Left ventricle myocardium superior (tissue), 1 donor: ENCODE data around the gene ZNF574. TPM values are rescaled to one million over a fixed set of nuclear protein-coding genes. Genes with fewer than 3 reads are reported as not detected.

ENCODE experiments used
- ATAC-seq: fragments of 200-7000 bp; cut with Tn5 transposase; one replicate; pipeline ENCODE4 v1.9.1; 2020; ENCODE audit warnings: mild to moderate bottlenecking, moderate library complexity
- DNase-seq: peaks from one replicate; pipeline ENCODE4 v3.0.0-alpha.2; 2020
- intact Hi-C: fragments of 100-400 bp; cut with micrococcal nuclease; formaldehyde crosslinking; loops from one replicate; pipeline ENCODE4 v1.11.0; 2022
- total RNA-seq: library from RNA; stranded (reverse); fragmentation: NEBNext Ultra II Directional; extraction: Animal tissue kit (Norgen Biotek cat#: 25700); gene quantifications from one replicate; pipeline ENCODE4 v1.2.1, GENCODE V29; 2021
- donor health status: DM: no; HTN: yes; CAD: no; lungs with severe emphysema.

Gene ZNF574
- total RNA-seq, 1 donor from 2014 or later: 10.2 TPM

DNA sequence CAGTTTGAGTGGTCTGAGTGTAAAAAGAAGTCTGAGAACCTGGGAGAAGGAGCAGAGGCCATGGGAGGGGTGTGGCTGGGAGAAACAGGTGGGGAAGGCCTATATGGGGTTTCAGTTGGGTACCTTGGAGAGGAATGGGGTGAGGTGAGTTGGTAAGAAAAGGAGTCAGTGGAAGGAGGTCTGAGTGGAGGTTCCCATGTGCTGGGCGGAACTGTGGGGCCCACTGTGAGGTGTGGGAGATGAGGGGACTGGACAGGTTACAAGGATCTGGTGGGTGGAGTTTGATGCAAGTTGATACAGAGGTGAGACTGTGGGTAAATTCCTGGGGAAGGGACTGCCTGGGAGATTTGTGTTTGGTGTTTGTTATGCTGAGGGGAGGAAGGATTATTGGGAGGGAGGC lies 2.1 kb downstream of the ZNF574 start:
- intact Hi-C loops: no loop called here
- DNase-seq (no peak), ATAC-seq (no peak)

DNA sequence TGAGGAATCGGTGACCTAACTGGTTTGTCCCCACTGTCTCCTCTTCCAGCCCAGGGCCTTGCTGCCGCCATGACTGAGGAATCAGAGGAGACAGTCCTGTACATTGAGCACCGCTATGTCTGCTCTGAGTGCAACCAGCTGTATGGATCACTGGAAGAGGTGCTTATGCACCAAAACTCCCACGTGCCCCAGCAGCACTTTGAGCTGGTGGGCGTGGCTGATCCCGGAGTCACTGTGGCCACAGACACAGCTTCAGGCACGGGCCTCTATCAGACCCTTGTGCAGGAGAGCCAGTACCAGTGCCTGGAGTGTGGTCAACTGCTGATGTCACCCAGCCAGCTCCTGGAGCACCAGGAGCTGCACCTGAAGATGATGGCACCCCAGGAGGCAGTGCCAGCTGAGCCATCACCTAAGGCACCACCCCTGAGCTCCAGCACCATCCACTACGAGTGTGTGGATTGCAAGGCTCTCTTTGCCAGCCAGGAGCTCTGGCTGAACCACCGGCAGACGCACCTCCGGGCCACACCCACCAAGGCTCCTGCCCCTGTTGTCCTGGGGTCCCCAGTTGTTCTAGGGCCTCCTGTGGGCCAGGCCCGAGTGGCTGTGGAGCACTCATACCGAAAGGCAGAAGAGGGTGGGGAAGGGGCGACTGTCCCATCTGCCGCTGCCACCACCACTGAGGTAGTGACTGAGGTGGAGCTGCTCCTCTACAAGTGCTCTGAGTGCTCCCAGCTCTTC lies 2.7 kb downstream of the ZNF574 start:
- no peak for DNase-seq
- ATAC-seq: no peak
- intact Hi-C loops: no loop called here

DNA sequence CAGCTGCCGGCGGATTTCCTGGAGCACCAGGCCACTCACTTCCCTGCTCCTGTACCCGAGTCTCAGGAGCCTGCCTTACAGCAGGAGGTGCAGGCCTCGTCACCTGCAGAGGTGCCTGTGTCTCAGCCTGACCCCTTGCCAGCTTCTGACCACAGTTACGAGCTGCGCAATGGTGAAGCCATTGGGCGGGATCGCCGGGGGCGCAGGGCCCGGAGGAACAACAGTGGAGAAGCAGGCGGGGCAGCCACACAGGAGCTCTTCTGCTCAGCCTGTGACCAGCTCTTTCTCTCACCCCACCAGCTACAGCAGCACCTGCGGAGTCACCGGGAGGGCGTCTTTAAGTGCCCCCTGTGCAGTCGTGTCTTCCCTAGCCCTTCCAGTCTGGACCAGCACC lies 3.3 kb downstream of the ZNF574 start:
- intact Hi-C loops: no loop called here
- ATAC-seq (no peak), DNase-seq (no peak)

DNA sequence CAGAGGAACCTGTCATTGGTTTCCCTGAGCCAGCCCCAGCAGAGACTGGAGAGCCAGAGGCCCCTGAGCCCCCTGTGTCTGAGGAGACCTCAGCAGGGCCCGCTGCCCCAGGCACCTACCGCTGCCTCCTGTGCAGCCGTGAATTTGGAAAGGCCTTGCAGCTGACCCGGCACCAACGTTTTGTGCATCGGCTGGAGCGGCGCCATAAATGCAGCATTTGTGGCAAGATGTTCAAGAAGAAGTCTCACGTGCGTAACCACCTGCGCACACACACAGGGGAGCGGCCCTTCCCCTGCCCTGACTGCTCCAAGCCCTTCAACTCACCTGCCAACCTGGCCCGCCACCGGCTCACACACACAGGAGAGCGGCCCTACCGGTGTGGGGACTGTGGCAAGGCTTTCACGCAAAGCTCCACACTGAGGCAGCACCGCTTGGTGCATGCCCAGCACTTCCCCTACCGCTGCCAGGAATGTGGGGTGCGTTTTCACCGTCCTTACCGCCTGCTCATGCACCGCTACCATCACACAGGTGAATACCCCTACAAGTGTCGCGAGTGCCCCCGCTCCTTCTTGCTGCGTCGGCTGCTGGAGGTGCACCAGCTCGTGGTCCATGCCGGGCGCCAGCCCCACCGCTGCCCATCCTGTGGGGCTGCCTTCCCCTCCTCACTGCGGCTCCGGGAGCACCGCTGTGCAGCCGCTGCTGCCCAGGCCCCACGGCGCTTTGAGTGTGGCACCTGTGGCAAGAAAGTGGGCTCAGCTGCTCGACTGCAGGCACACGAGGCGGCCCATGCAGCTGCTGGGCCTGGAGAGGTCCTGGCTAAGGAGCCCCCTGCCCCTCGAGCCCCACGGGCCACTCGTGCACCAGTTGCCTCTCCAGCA lies 4.2 kb downstream of the ZNF574 start:
- no peak for DNase-seq
- ATAC-seq: no peak
- intact Hi-C loops: no loop called here

DNA sequence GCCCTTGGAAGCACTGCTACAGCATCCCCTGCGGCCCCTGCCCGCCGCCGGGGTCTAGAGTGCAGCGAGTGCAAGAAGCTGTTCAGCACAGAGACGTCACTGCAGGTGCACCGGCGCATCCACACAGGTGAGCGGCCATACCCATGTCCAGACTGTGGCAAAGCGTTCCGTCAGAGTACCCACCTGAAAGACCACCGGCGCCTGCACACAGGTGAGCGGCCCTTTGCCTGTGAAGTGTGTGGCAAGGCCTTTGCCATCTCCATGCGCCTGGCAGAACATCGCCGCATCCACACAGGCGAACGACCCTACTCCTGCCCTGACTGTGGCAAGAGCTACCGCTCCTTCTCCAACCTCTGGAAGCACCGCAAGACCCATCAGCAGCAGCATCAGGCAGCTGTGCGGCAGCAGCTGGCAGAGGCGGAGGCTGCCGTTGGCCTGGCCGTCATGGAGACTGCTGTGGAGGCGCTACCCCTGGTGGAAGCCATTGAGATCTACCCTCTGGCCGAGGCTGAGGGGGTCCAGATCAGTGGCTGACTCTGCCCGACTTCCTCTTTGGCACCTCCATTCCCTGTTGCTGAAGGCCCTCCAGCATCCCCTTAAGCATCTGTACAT lies 4.9 kb downstream of the ZNF574 start:
- DNase-seq (no peak), ATAC-seq (no peak)
- intact Hi-C loops: no loop called here

DNA sequence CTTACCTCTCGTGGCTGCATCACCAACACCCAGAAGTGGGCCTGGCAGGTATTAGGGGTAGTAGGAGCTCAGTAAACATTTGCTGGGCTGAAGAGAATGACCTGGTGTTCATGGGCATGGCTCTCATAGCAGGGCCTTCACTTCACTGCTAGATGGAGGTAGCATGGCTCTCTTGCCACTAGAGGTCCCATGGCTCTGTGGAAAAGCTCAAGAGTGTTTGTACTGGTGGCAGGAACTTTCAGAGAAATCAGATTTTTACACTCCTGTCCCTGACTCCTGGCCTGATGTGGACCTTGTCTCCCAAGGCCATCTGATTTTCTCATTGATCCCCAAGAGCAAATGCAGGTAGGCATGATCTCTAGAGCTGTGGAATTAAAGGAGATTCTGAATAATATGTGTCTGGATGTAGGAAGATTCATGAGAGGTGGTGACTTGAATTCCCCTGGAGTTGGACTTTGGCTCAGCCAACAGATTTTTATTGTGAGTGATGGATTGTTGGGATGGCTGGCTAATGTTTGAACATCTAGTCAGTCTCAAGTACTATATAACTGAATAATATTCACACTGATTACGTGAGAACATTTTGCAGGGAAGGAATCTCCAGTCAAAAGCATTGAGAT lies 5.7 kb downstream of the ZNF574 start:
- intact Hi-C loops: no loop called here
- ATAC-seq: peak; percentile 28
- DNase-seq: no peak

DNA sequence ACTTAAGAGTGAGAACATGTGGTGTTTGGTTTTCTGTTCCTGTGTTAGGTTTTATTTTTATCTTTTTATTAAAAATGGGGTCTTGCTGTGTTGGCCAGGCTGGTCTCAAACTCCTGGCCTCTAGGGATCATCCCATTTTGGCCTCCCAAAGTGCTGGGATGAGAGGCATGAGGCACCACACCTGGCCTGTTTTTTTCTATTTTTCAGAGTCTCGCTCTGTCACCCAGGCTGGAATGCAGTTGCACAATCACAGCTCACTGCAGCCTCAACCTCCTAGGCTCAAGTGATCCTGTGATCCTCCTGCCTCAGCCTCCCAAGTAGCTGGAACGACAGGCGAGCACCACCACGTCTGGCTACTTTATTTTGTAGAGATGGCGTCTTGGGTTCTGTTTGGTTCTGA lies 7.6 kb downstream of the ZNF574 start:
- ATAC-seq (no peak), DNase-seq (no peak)
- intact Hi-C loops: no loop called here

DNA sequence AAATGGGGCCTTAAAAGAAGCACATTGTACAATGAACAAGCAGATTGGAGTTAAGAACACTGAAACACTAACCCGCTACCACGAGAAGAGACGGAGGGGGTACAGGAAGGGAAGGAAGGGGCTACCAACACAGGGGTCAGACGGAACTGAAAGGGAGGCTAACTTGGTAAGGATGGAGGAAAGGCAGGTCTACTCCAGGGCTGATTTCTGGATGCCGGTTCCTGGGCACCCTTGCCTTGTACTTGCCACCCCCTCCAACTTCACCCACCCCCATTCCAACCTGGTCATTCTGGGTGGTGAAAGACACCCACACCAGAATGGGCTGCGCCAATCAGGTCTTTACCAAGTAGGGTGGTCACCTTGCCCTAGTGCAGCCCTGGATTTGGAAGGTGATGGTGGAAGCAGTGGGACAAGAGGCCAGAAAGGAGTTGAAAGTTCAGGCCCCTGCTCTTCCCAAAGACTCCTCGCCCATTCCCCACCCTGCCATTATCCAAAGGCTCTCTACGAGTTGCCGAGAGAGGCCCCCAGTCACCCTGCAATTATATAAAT lies 10.3 kb downstream of the ZNF574 start:
- DNase-seq (no peak), ATAC-seq (no peak)
- intact Hi-C loops: no loop called here

DNA sequence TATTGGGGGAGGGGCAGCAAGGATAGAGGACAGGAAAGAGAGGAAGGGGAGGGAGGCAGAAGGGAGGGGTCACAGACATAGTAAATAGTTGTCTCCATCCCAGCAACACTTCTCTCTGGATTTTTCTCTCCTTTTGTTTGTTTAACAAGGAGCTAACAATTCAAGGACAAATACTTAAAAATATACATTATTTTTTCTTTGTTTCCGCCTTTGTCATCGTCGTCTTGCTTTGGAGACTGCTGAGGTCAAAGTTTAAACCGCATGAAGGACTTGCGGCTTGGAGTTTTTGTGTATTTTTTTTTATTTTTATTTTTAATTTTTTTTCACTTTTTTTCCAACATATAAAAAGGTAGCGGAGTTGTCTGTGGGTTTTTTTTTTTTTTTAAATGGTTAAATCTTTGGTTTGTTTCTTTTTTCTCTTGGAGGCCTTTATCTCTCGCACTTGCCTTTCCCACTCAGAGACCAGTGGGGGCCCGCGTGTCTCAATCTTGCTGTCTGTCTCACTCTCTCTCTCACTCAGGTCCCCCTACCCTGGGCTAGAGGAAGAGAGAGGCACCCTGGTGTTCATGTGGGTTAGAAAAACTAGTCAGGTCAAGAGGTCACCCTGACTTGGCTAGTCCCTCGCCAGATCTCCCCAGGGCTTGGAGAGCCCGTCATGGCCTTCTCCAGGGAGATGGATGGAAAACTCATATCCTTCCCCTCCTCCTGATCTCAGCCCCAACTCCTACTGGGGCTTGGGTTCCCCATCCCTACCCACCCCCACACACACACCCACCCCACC lies 11.0 kb downstream of the ZNF574 start:
- intact Hi-C loops: no loop called here
- ATAC-seq (peak; percentile 18), DNase-seq (no peak)

DNA sequence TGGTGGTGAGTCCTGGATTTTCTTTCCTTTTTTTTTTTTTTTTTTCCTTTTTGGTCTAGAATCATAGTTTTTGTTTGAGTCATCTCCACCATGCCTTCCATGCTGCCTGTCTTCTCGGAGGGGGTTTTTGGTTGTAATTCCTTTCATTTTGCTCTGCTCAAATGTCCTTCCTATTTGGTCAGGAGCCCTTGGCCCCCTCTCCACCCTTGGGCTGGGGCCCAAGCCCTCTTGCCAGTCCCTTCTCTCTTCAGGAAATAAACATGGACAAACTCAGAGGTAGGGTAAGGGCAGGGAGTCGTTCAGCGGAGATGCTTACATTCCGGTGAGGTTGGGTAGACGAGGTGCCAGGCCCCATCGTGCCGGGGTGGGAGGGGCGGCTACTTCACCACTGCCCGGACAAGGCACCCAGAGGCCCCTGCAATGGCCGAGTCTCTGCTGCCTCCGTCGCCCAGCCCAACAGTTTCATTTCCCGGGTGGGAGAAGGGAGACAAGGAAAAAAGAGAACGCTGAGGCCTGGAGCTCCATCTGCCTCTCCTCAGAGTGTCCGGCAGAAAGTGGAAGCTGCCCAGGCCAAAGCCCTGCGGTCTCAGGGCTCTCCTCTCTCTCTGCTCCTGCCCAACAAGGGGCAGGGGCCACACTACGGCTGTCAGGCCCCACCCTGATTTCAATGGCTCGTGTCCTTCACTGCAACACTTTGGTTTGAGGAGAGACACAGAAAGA lies 12.7 kb downstream of the ZNF574 start:
- intact Hi-C loops: no loop called here

DNA sequence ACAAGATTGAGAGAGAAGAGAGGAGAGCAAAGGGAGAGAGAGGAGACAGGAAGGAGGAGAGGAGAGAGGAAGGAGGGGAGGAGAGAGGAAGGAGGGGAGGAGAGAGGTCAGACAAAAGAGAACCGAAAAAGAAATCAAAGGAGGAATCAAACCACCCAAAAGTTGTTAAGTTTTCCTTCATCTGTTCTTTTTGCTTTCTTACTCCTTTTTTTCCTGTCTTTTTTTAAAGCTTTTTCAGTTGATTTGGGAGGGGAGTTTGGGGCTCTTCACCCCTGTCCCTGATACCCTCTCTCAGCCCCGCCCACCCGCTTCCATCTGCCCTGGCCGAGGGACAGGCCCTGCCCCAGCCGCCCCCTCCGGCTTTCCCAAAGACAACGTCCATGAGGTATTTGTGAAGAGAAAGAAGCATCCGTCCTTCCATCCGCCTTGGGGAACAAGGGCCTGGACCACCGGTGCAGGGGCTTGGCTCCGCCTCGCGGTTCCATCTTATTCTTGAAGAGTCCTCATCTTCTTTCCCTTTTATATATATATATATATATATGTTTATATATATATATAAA lies 13.3 kb downstream of the ZNF574 start:
- intact Hi-C loops: no loop called here
- ATAC-seq: no peak

More for the DNA sequence above, 12.7 kb downstream of the ZNF574 start:
- ATAC-seq: no peak
- no peak for DNase-seq

DNA sequence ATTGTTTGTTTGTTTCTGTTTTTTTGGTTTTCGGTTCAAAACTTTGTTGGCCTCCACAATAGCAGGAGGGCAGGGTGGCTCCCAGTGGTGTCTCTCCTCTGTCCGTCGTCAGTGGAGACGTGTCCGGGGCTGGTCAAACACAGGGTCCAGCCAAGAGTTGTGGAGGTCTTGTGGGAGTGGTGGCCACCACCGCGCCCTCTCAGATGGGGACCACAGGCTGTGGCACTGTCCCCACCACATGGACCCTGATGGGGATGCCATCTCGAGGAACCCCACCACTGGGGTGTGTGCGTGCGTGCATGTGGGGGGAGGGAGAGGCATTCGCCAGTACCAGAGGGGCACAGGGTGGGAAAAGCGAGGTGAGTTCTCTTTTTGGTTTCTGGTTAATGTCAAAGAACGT lies 13.8 kb downstream of the ZNF574 start:
- intact Hi-C loops: no loop called here

More for the DNA sequence above, 13.3 kb downstream of the ZNF574 start:
- DNase-seq: no peak

DNA sequence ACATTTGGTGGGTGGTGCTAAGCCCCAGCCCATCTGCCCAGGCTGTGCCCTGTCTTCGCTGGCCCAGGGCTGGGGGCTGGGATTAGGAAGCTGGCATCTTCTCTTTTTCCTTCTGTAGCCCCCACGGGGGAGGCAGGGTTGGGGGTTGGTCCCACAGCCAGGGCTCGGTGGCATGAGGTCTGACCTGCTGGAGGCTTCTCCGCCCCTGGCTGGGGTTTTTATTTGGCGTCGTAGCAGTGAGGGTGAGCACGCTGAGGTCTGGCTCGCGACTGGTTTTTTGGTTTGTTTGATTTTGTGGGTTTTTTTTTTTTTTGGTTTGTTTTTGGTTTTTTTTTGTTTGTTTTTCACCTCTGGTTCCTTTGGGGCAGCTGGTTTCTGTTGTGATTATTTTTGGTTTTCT lies 14.7 kb downstream of the ZNF574 start:
- no peak for ATAC-seq
- DNase-seq: no peak
- intact Hi-C loops: no loop called here

More for the DNA sequence above, 13.8 kb downstream of the ZNF574 start:
- ATAC-seq (no peak), DNase-seq (no peak)

DNA sequence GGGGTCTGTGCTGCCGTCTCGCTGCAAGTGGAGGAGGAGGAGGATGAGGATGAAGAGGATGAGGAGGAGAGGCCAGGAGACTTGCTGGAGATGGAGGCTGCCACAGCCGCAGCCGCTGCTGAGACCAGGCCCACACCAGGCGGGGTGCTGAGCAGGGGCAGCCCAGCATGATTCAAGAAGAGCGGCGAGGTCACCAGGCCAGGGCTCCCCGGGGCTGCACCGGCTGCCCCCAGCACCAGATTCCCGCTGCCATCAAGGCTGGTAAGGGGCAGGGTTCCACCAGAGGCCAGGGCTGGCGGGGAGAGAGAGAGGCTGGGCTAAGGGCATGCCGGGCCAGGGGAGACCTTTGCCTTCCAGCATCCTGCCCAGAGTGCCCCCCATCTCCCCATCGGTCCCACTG lies 15.3 kb downstream of the ZNF574 start:
- DNase-seq: no peak
- intact Hi-C loops: no loop called here
- no peak for ATAC-seq

DNA sequence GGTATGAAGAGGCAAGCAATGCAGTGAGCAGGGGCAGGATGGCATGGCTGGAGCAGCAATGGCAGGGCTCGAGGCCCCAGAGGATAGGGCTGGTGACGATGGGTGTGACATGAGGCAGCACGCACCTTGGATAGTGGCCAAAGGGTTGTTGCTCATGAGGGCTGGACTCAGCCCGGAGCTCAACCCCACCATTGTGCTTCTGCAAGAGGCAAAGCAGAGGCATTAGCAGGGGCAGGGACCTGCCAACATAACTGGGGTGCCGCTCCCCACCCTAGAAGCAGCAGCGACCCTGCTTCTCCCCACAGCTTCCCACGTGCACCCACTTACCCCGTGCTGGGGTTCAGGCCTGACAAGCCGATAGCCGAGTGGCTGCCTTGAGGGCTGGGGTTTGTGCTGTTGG lies 15.8 kb downstream of the ZNF574 start:
- ATAC-seq (peak; percentile 60), DNase-seq (no peak)
- intact Hi-C loops: no loop called here

DNA sequence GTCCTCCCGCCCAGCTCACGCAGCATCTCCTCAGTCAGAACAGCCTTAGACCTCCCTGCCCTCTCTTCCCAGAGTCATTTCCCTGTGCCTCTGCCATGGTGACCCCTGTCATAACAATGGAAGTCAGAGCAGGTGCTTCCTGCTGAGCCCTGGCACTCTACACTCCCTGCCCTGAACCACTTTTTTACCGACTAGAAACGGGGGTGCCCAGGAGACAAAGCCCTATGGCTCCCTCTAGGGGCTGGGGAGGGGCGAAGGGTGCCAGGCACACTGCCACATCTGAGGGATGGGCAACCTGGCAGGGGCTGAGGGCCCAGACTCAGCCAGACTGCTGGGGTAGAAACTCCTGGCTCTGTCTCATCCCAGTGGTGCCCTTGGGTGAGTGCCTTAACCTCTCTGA lies 16.4 kb downstream of the ZNF574 start:
- intact Hi-C loops: no loop called here
- ATAC-seq: peak; percentile 62
- no peak for DNase-seq

DNA sequence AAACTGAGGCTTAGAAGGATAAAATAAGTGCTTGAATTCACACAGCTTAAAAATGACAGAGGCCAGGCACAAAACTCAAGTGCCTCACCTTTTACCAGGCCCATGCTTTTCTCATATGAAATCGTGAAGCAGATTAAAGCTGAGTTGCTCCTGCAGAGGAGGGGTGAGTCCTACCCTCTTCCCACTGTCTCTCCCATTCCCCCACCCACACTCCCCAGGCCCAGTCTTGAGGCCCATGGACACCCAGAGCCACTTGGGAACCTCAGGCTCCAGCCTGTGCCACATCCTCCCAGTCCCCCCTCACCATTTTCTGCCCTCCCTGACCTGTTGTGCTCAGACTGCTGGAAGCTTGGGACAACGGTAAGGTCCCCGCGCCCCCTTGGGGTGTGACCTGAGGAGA lies 17.5 kb downstream of the ZNF574 start:
- ATAC-seq (no peak), DNase-seq (no peak)
- intact Hi-C loops: no loop called here

DNA sequence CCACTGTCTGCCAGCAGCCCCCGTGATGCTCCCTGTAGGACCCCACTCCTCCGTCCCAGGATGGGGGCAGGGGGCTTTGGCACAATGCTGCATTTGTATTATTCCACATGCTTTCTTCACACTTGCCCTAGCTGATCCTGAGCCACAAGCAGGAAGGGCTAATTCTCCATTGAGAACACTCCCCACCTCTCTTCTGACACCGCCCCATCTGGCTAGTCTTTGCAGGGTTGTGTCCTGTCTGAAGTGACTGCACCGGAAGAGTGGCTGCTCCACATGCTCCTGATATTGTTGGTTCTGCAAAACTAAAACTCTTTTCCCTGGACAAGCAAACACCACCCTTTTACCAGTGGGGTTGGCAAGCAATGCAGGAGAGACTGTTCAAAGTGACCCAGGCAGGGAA lies 18.0 kb downstream of the ZNF574 start:
- intact Hi-C loops: no loop called here
- ATAC-seq: no peak
- DNase-seq: no peak
